ENCODE measurements around the gene NCAPH2. TPM values are rescaled to one million over a fixed set of nuclear protein-coding genes. Genes with fewer than 3 reads are reported as not detected.

Gene NCAPH2
- total and polyA plus RNA-seq, 9 of the 15 experiments (the other 6 are each of a cell fraction or from before 2014, with no cell fraction given): 3.6 to 88.6 (median 32.4) TPM

- no peak for TF ChIP-seq BCLAF1 (IDR thresholded peaks at IDR 0.05; ENCODE audit: borderline replicate concordance in 1 of 2, control insufficient read depth in 1 of 2, low read depth in 2 of 2, low read length in 1 of 2)
- TF ChIP-seq CTBP1 (IDR thresholded peaks at IDR 0.05; ENCODE audit: borderline replicate concordance): 0 out of 2 replicates have a peak, but pooled peaks have one; percentile 29
- no peak for TF ChIP-seq STAT5A (IDR thresholded peaks at IDR 0.05; ENCODE audit: borderline replicate concordance, low read length)
- TF ChIP-seq, protein P1, sequence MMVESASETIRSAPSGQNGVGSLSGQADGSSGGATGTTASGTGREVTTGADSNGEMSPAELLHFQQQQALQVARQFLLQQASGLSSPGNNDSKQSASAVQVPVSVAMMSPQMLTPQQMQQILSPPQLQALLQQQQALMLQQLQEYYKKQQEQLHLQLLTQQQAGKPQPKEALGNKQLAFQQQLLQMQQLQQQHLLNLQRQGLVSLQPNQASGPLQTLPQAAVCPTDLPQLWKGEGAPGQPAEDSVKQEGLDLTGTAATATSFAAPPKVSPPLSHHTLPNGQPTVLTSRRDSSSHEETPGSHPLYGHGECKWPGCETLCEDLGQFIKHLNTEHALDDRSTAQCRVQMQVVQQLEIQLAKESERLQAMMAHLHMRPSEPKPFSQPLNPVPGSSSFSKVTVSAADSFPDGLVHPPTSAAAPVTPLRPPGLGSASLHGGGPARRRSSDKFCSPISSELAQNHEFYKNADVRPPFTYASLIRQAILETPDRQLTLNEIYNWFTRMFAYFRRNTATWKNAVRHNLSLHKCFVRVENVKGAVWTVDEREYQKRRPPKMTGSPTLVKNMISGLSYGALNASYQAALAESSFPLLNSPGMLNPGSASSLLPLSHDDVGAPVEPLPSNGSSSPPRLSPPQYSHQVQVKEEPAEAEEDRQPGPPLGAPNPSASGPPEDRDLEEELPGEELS (CRISPR knock-in tag; IDR thresholded peaks at IDR 0.05; ENCODE audit: borderline replicate concordance): no peak
- TF ChIP-seq ZNF79 (CRISPR knock-in tag; IDR thresholded peaks at IDR 0.05; ENCODE audit: low read depth): no peak
- TF ChIP-seq NR2C2 (CRISPR knock-in tag; IDR thresholded peaks at IDR 0.05): no peak
- TF ChIP-seq NR2C2 (tag; IDR thresholded peaks at IDR 0.05): 0 out of 2 replicates have a peak, but pooled peaks have one; percentile 10
- no peak for TF ChIP-seq GABPA (tag; conservative IDR thresholded peaks at IDR 0.05; ENCODE audit: low read depth)
- no peak for TF ChIP-seq NFATC3 (IDR thresholded peaks at IDR 0.05)
- TF ChIP-seq BACH1 (tag; IDR thresholded peaks at IDR 0.05): no peak
- TF ChIP-seq MAX (CRISPR knock-in tag; IDR thresholded peaks at IDR 0.05): no peak
- no peak for TF ChIP-seq RAD51 (IDR thresholded peaks at IDR 0.05; ENCODE audit: borderline replicate concordance, low read depth)
- no peak for TF ChIP-seq ZNF12 (CRISPR knock-in tag; IDR thresholded peaks at IDR 0.05)
- peak; percentile 12; the same call in 1 of the 2 replicates for TF ChIP-seq L3MBTL2 (IDR thresholded peaks at IDR 0.05)
- TF ChIP-seq, protein P2, sequence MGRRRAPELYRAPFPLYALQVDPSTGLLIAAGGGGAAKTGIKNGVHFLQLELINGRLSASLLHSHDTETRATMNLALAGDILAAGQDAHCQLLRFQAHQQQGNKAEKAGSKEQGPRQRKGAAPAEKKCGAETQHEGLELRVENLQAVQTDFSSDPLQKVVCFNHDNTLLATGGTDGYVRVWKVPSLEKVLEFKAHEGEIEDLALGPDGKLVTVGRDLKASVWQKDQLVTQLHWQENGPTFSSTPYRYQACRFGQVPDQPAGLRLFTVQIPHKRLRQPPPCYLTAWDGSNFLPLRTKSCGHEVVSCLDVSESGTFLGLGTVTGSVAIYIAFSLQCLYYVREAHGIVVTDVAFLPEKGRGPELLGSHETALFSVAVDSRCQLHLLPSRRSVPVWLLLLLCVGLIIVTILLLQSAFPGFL (CRISPR knock-in tag; IDR thresholded peaks at IDR 0.05): no peak
- TF ChIP-seq ZNF217 (CRISPR knock-in tag; IDR thresholded peaks at IDR 0.05): no peak
- TF ChIP-seq FOSL1 (tag; conservative IDR thresholded peaks at IDR 0.05): no peak
- TF ChIP-seq, protein P3, sequence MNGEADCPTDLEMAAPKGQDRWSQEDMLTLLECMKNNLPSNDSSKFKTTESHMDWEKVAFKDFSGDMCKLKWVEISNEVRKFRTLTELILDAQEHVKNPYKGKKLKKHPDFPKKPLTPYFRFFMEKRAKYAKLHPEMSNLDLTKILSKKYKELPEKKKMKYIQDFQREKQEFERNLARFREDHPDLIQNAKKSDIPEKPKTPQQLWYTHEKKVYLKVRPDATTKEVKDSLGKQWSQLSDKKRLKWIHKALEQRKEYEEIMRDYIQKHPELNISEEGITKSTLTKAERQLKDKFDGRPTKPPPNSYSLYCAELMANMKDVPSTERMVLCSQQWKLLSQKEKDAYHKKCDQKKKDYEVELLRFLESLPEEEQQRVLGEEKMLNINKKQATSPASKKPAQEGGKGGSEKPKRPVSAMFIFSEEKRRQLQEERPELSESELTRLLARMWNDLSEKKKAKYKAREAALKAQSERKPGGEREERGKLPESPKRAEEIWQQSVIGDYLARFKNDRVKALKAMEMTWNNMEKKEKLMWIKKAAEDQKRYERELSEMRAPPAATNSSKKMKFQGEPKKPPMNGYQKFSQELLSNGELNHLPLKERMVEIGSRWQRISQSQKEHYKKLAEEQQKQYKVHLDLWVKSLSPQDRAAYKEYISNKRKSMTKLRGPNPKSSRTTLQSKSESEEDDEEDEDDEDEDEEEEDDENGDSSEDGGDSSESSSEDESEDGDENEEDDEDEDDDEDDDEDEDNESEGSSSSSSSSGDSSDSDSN (IDR thresholded peaks at IDR 0.05; ENCODE audit: borderline replicate concordance in 1 of 2, low read depth in 2 of 2, low read length in 2 of 2): no peak
Measured at GRCh38 chr22:50545522-50546325, 37.7 kb downstream of the NCAPH2 start, which contains the start of gene KLHDC7B (continued).
